ENCODE measurements around the gene ARHGAP18. TPM values are rescaled to one million over a fixed set of nuclear protein-coding genes. Genes with fewer than 3 reads are reported as not detected.

Gene ARHGAP18
- total RNA-seq, 1 donor from 2014 or later = 57.9 TPM

DNA sequence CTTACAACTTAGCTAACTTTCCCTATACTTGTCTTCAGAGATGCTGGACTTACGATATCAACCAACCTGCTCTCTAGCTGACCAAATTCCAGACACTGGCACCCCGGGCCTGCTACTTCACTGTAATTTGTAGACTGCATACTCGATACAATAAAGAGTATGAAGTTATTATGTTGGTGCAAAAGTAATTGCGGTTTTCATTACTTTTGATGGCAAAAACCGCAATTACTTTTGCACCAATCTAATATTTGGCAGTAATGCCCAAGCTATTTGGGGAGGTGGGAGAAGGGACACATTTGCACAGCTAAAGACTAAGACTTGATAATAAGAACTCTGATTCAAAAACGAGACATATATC lies 34.9 kb upstream of the ARHGAP18 start:
- DNase-seq (no peak), ATAC-seq (no peak)
- no peaks in the 10 kb centered on the region for H3K9me3 ChIP-seq
- H3K4me1 ChIP-seq = peaks cover 24% of the 10 kb centered on the region
- no peak overlapping the region for H3K27ac ChIP-seq
- no peaks in the 10 kb centered on the region for H3K27me3 ChIP-seq (ENCODE audit: low read depth)
- intact Hi-C loops (cut with DNase I) = no loop called here
- TF ChIP-seq, protein P1, sequence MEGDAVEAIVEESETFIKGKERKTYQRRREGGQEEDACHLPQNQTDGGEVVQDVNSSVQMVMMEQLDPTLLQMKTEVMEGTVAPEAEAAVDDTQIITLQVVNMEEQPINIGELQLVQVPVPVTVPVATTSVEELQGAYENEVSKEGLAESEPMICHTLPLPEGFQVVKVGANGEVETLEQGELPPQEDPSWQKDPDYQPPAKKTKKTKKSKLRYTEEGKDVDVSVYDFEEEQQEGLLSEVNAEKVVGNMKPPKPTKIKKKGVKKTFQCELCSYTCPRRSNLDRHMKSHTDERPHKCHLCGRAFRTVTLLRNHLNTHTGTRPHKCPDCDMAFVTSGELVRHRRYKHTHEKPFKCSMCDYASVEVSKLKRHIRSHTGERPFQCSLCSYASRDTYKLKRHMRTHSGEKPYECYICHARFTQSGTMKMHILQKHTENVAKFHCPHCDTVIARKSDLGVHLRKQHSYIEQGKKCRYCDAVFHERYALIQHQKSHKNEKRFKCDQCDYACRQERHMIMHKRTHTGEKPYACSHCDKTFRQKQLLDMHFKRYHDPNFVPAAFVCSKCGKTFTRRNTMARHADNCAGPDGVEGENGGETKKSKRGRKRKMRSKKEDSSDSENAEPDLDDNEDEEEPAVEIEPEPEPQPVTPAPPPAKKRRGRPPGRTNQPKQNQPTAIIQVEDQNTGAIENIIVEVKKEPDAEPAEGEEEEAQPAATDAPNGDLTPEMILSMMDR (IDR thresholded peaks at IDR 0.05) = no peak
- H3K36me3 ChIP-seq = no peaks in the 10 kb centered on the region
- H3K4me3 ChIP-seq = no peak overlapping the region

DNA sequence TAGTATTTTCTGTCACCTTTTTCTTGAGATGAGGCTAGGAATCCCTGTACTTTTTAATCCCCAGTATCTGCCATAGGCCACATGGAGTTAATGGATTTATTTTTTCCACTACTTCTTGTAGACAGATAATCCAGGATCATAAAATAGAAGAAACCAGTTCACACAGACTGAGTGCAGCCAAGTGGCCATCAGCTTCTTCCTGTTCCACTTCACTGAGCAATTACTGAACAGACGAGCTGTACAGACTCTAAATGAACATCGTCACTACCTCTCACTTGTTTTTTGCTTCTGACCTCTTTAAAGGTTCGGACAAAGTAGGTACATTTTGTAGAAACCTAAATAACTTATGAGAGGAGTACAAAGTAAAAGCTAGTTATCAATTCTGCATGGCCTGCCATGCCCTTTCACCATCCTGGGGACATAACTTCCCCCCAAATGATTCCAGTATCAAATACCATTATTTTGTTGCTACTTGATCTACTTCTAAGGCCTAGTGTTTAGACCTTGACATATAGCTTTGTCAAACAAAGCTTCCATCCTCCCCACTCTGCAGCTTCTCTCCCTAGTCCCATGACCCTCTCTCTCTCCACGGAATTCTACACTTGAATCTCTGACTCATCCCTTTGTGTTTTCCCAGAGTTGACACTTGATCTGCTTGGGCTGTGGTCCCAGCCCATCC lies 34.4 kb upstream of the ARHGAP18 start:
- no peak overlapping the region for H3K4me3 ChIP-seq
- ATAC-seq = peak in 1 of 2 donors; percentile 19
- H3K27me3 ChIP-seq (ENCODE audit: low read depth) = no peaks in the 10 kb centered on the region
- TF ChIP-seq, protein P1 (IDR thresholded peaks at IDR 0.05) = no peak
- intact Hi-C loops (cut with DNase I) = no loop called here
- H3K36me3 ChIP-seq = no peaks in the 10 kb centered on the region
- no peak for DNase-seq
- H3K4me1 ChIP-seq = peaks cover 19% of the 10 kb centered on the region
- no peaks in the 10 kb centered on the region for H3K9me3 ChIP-seq
- no peak overlapping the region for H3K27ac ChIP-seq

DNA sequence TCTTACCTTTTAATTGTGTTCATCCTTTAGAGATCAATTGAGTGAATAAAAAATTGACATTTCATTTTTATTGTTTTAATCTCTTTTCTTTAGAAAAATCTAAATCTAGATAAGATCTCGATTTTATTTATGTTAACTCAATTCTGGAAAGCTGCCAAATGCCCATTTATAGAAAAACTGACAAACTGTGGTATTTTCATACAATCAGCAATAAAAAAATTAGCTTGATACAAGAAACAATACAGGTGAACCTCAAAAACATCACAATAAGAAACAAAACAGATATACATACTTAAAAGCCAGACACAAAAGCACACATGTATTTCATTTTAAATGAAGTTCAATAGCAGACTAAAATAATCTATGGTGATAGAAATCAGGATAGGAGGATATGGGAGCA lies 30.0 kb upstream of the ARHGAP18 start:
- intact Hi-C loops (cut with DNase I) = no loop called here
- TF ChIP-seq, protein P1 (IDR thresholded peaks at IDR 0.05) = no peak
- Histone ChIP-seq H3K36me3 (no peaks in the 10 kb centered on the region), H3K27ac (no peak overlapping the region), H3K4me1 (peaks cover 3% of the 10 kb centered on the region), H3K4me3 (no peak overlapping the region), H3K9me3 (no peaks in the 10 kb centered on the region), H3K27me3 (ENCODE audit: low read depth) (no peaks in the 10 kb centered on the region)
- ATAC-seq = no peak
- no peak for DNase-seq

DNA sequence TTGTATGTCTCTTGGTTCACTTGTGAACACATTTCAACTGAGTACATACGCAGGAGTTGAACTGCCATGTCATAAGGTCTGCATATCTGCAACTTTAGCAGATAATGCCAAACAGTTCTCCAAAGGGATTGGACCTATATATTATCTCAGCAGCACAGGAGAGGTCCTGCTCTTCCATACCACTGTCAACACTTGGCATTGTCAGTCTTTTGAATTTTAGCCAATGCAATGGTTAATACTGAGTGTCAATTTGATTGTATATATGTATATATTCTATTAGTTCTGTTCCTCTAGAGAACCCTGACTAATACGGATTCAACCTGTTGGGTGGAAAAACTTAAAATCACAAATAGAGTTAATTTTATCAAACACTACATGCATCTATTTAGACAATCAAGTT lies 26.1 kb upstream of the ARHGAP18 start:
- no peak overlapping the region for H3K4me3 ChIP-seq
- TF ChIP-seq, protein P1 (IDR thresholded peaks at IDR 0.05) = no peak
- H3K27ac ChIP-seq = no peak overlapping the region
- H3K27me3 ChIP-seq (ENCODE audit: low read depth) = no peaks in the 10 kb centered on the region
- no peak for ATAC-seq
- no peaks in the 10 kb centered on the region for H3K4me1 ChIP-seq
- no peaks in the 10 kb centered on the region for H3K9me3 ChIP-seq
- intact Hi-C loops (cut with DNase I) = no loop called here
- no peak for DNase-seq
- no peaks in the 10 kb centered on the region for H3K36me3 ChIP-seq

DNA sequence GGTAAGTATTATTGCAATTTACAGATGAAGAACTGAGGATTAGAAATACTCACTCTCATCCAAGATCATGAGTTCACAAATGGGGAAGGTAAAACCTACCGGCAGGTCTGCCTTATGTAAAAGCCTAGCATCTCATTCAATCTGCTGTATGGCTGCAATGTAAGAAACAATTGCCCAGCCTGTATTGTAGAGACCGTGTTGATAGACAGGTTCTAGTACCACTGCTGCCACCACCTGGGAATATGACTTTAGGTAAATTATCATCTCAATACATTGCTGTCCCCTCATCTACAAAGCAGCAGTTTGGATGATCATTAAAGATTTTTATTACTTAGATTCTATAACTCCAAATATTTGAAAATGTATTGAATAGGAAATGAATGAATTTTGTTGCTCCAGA lies 23.3 kb upstream of the ARHGAP18 start:
- ATAC-seq = no peak
- TF ChIP-seq, protein P1 (IDR thresholded peaks at IDR 0.05) = no peak
- Histone ChIP-seq H3K36me3 (no peaks in the 10 kb centered on the region), H3K4me3 (no peak overlapping the region), H3K9me3 (no peaks in the 10 kb centered on the region), H3K4me1 (peaks cover 7% of the 10 kb centered on the region), H3K27ac (no peak overlapping the region), H3K27me3 (ENCODE audit: low read depth) (no peaks in the 10 kb centered on the region)
- intact Hi-C loops (cut with DNase I) = loop anchor here (5.0 kb wide), 1 partner anchor 136 kb away; no protein-coding TSS in a partner anchor
- no peak for DNase-seq
